ENCODE results near the gene CDH4. TPM values are rescaled to one million over a fixed set of nuclear protein-coding genes. Genes with fewer than 3 reads are reported as not detected.

The CDH4 gene
- total RNA-seq, 6 donors from 2014 or later = 0.20 to 1.0 (median 0.40) TPM; not detected in 1

GRCh38 chr20:61566691-61567090, 314.6 kb downstream of the CDH4 start:
- no peak for DNase-seq
- no peak for TF ChIP-seq CTCF (IDR thresholded peaks at IDR 0.05)
- TF ChIP-seq EP300 (IDR thresholded peaks at IDR 0.05) = no peak
- H3K27ac ChIP-seq = no peak overlapping the region
- H3K4me3 ChIP-seq = no peak overlapping the region
- no peaks in the 10 kb centered on the region for H3K27me3 ChIP-seq
- WGBS, 2 donors = 81 to 85% methylated on average over 21 to 22 of the region's 22 CpGs
- no peaks in the 10 kb centered on the region for H3K36me3 ChIP-seq
- no peaks in the 10 kb centered on the region for H3K9me3 ChIP-seq
- no peak for ATAC-seq (ENCODE audit: low FRiP score in 2 of 2)
- peaks cover 0 to 6% (median 0%) of the 10 kb centered on the region in 4 donors for H3K4me1 ChIP-seq

GRCh38 chr20:61567204-61567603, 315.1 kb downstream of the CDH4 start:
- 49 to 56% methylated on average over 3 to 4 of the region's 4 CpGs for WGBS, 2 donors
- Histone ChIP-seq H3K4me1 (peaks cover 0 to 6% (median 0%) of the 10 kb centered on the region in 4 donors), H3K27ac (no peak overlapping the region), H3K36me3 (no peaks in the 10 kb centered on the region), H3K27me3 (no peaks in the 10 kb centered on the region), H3K4me3 (no peak overlapping the region), H3K9me3 (no peaks in the 10 kb centered on the region)
- no peak for TF ChIP-seq CTCF (IDR thresholded peaks at IDR 0.05)
- no peak for TF ChIP-seq POLR2AphosphoS5 (IDR thresholded peaks at IDR 0.05)
- no peak for TF ChIP-seq EP300 (IDR thresholded peaks at IDR 0.05)
- no peak for TF ChIP-seq POLR2A (IDR thresholded peaks at IDR 0.05)
- ATAC-seq (ENCODE audit: low FRiP score in 2 of 2) = no peak
- DNase-seq = no peak

- H3K9me3 ChIP-seq = no peaks in the 10 kb centered on the region
- no peak for TF ChIP-seq EP300 (IDR thresholded peaks at IDR 0.05)
- TF ChIP-seq CTCF (IDR thresholded peaks at IDR 0.05) = no peak
- no peak for TF ChIP-seq POLR2AphosphoS5 (IDR thresholded peaks at IDR 0.05)
- H3K4me1 ChIP-seq = no peaks in the 10 kb centered on the region
- H3K27ac ChIP-seq = no peak overlapping the region
- no peaks in the 10 kb centered on the region for H3K36me3 ChIP-seq
- ATAC-seq (ENCODE audit: low FRiP score in 2 of 2) (no peak), DNase-seq (no peak)
- WGBS, 2 donors = 87 to 94% methylated on average over 10 of the region's 10 CpGs
- no peaks in the 10 kb centered on the region for H3K27me3 ChIP-seq
- H3K4me3 ChIP-seq = no peak overlapping the region
These were observed 317.8 kb downstream of the CDH4 start for GRCh38 chr20:61569825-61570224.

GRCh38 chr20:61570646-61571195, 318.7 kb downstream of the CDH4 start:
- Histone ChIP-seq H3K4me1 (no peaks in the 10 kb centered on the region), H3K27ac (no peak overlapping the region), H3K27me3 (no peaks in the 10 kb centered on the region), H3K4me3 (no peak overlapping the region), H3K9me3 (no peaks in the 10 kb centered on the region), H3K36me3 (no peaks in the 10 kb centered on the region)
- no peak for ATAC-seq (ENCODE audit: low FRiP score in 2 of 2)
- 78 to 87% methylated on average over 10 to 14 of the region's 14 CpGs for WGBS, 2 donors
- TF ChIP-seq EP300 (IDR thresholded peaks at IDR 0.05) = no peak
- TF ChIP-seq CTCF (IDR thresholded peaks at IDR 0.05) = no peak
- no peak for TF ChIP-seq POLR2A (IDR thresholded peaks at IDR 0.05)
- TF ChIP-seq POLR2AphosphoS5 (IDR thresholded peaks at IDR 0.05) = no peak
- DNase-seq = no peak

GRCh38 chr20:61571221-61571620, 319.2 kb downstream of the CDH4 start:
- H3K27me3 ChIP-seq = no peaks in the 10 kb centered on the region
- WGBS, 2 donors = 86 to 91% methylated on average over 1 to 9 of the region's 9 CpGs
- ATAC-seq (ENCODE audit: low FRiP score in 2 of 2) = no peak
- TF ChIP-seq CTCF (IDR thresholded peaks at IDR 0.05) (no peak), EP300 (IDR thresholded peaks at IDR 0.05) (no peak), POLR2AphosphoS5 (IDR thresholded peaks at IDR 0.05) (no peak), POLR2A (IDR thresholded peaks at IDR 0.05) (no peak)
- no peak for DNase-seq
- no peak overlapping the region for H3K4me3 ChIP-seq
- no peaks in the 10 kb centered on the region for H3K36me3 ChIP-seq
- no peak overlapping the region for H3K27ac ChIP-seq
- no peaks in the 10 kb centered on the region for H3K4me1 ChIP-seq
- no peaks in the 10 kb centered on the region for H3K9me3 ChIP-seq

All from upper lobe of left lung (tissue), 6 donors.